Activated CD8-positive, alpha-beta memory T cell treated with anti-CD3 and anti-CD28 coated beads, Interleukin-2, amount 50 U/mL, for 1 hour (primary cell): ENCODE data around the gene SLC46A1.

Experiments
- DNase-seq: peaks from one replicate; pipeline ENCODE4 v3.0.0-alpha.2; 2020; ENCODE audit errors: extremely low read depth

The SLC46A1 gene

GRCh38 chr17:28404461-28404811, 1.6 kb downstream of the SLC46A1 start:
- no peak for DNase-seq

GRCh38 chr17:28404007-28404406, 2.0 kb downstream of the SLC46A1 start:
- no peak for DNase-seq

GRCh38 chr17:28402844-28403243, 3.2 kb downstream of the SLC46A1 start:
- no peak for DNase-seq

- no peak for DNase-seq
Measured at GRCh38 chr17:28402224-28402630, 3.8 kb downstream of the SLC46A1 start.

GRCh38 chr17:28399808-28400207, 6.2 kb downstream of the SLC46A1 start:
- DNase-seq: no peak

- DNase-seq: no peak
Measured at GRCh38 chr17:28398280-28398981, 7.6 kb downstream of the SLC46A1 start.

- no peak for DNase-seq
Measured at GRCh38 chr17:28397687-28398279, 8.2 kb downstream of the SLC46A1 start.

GRCh38 chr17:28397275-28397674, 8.7 kb downstream of the SLC46A1 start:
- DNase-seq: no peak

- no peak for DNase-seq
Measured at GRCh38 chr17:28396635-28397239, 9.3 kb downstream of the SLC46A1 start.

- no peak for DNase-seq
Measured at GRCh38 chr17:28395968-28396367, 10.0 kb downstream of the SLC46A1 start.

- DNase-seq: no peak
Measured at GRCh38 chr17:28395426-28395825, 10.6 kb downstream of the SLC46A1 start.

GRCh38 chr17:28394337-28395116, 11.5 kb downstream of the SLC46A1 start:
- no peak for DNase-seq

- no peak for DNase-seq
Measured at GRCh38 chr17:28392491-28392890, 13.5 kb downstream of the SLC46A1 start.

GRCh38 chr17:28391401-28391800, 14.6 kb downstream of the SLC46A1 start:
- DNase-seq: no peak

- no peak for DNase-seq
Measured at GRCh38 chr17:28390984-28391383, 15.0 kb downstream of the SLC46A1 start.

- DNase-seq: no peak
Measured at GRCh38 chr17:28390563-28390962, 15.4 kb downstream of the SLC46A1 start.

- DNase-seq: no peak
Measured at GRCh38 chr17:28390141-28390540, 15.9 kb downstream of the SLC46A1 start.

GRCh38 chr17:28388106-28388505, 17.9 kb downstream of the SLC46A1 start:
- DNase-seq: no peak

GRCh38 chr17:28386391-28386790, 19.6 kb downstream of the SLC46A1 start:
- DNase-seq: no peak

- no peak for DNase-seq
Measured at GRCh38 chr17:28385406-28385805, 20.6 kb downstream of the SLC46A1 start.

GRCh38 chr17:28385037-28385400, 21.0 kb downstream of the SLC46A1 start:
- no peak for DNase-seq

- DNase-seq: no peak
Measured at GRCh38 chr17:28384281-28385036, 21.6 kb downstream of the SLC46A1 start.
